Activated CD8-positive, alpha-beta memory T cell treated with anti-CD3 and anti-CD28 coated beads for 48 hours (primary cell): Measurements from ENCODE around the gene TWF2.

Experiments used
- DNase-seq, 3 experiments: peaks; one replicate each; pipeline ENCODE4 v3.0.0-alpha.2; 2020; ENCODE audit warnings: low read depth in 2 of 3, low spot score in 2 of 3

TWF2 gene

DNA sequence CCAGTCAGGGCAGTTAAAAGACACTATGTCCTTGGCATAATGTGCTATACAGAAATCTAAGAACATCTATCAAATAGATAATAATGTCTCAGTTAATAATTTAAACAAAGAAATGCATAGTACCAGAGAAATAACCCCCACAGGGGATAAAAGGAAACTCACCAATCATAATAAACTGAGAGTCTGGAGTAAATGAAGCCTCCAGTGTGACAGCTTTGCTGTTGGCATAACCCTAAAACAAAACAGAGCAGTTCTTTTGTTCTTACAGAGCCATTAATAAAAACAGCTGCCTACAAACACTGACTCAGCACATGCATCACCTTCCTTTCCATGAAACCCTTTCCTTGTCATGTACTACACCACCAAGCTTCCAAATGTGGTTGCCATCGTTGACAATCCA lies 20.1 kb upstream of the TWF2 start:
- no peak for DNase-seq

DNA sequence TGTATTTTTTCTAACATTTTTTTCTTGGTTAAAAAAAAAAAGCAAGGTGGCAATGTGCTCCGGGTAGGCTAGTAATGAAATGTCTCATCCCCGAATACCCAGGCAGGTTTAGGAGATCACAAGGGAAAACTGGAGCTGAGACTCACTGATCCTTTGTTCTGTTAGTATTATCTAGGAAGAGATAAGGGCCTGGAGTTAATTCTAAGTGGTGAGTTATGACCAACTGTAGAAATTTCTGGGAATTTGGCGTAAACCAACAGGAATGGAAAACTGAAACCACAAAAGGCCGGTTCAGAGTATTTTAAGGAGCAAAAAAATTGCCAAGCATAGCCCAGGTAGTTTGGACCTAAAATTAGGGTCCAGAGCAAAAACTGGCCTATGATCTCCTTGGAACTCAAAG lies 19.0 kb upstream of the TWF2 start:
- no peak for DNase-seq

GRCh38 chr3:52256622-52257021 lies 17.7 kb upstream of the TWF2 start:
- DNase-seq = no peak

- DNase-seq = no peak
Observed at GRCh38 chr3:52256159-52256558, 17.2 kb upstream of the TWF2 start.

DNA sequence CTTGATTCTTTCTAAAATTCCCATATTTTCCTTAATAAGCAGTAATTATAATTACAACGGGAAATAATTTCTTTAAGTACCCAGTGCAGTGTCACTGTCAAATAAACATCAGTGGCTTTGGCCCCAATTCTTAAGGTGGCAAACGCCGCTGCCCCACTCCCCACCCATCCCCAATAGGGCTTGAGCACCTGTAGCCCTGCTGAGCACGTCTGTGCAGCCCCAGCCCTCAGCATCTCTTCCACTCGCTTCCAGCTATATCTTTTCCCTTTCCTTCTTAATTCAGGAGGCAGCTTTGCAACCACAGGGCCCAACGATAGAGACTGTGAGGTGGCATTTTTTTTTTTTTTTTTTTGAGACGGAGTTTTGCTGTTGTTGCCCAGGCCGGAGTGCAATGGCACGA lies 15.7 kb upstream of the TWF2 start:
- DNase-seq = no peak

DNA sequence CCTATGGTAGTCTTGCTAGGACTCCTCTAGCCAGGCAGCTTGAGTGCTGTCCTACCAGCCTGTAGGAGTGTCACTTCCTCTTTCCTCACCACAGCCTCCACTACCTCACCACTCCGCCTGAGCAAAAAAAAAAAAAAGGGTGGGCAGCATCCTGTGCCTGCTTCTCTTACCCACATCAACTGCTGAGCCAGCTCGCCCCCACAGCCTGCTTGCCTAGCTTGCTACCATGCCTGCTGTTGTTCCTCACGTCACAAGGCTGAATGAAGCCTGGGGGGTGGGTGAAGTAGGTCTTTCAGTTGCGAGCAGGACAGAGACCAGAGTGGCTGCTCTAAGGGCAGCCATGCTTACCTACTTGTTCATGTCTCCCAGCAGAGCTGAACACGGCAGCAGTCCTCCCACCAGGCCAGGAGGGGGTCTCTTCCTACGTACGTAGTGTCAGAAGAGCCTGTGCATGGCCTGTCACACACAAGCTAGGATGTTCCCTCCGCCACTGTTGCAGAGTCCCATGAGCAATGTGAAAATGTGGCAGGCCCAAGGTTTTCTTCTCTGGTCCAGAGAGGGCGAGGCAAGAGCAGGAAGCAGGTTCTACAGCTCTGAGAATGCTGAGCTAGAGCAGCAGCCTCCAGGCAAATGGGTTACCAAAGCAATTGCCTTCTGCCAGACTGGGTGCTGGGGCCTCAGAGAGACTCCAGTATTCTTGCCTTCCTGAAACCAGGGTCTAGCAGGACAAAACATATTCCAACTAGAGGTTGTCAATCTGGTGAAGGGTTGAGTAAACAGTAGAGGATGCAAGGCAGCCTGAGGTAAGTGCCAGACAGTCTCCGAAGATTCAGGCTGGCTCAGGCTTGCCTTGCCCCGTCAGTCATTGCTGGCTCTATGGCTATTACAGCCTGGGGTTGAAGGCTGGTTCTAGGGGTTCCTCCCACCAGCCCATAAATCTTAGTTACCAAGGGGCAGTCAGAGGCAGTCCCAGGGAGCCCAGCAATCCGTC lies 14.7 kb upstream of the TWF2 start:
- peak in 1 of 3 experiments; percentile 64 for DNase-seq

- no peak for DNase-seq
Observed at GRCh38 chr3:52250122-52250521, 11.2 kb upstream of the TWF2 start.

DNA sequence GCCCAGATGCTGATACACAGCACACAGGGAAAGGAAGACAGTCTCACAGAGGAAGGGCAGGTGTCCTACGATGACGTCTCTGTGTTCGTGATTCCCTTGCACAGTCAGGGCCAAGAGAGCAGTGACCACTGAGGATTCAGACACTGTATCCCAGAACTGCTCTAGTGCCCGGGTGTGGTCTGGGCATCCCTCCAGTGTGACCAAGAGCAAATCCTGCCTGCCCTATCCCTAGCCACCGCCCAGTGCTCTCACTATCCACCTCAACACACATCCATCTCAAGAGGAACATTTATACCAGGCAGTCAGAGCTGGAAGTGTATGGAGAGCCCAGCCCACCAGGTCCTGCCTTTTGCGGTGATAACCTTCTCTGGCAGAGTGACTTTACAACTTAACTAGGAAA lies 10.7 kb upstream of the TWF2 start:
- DNase-seq = no peak

DNA sequence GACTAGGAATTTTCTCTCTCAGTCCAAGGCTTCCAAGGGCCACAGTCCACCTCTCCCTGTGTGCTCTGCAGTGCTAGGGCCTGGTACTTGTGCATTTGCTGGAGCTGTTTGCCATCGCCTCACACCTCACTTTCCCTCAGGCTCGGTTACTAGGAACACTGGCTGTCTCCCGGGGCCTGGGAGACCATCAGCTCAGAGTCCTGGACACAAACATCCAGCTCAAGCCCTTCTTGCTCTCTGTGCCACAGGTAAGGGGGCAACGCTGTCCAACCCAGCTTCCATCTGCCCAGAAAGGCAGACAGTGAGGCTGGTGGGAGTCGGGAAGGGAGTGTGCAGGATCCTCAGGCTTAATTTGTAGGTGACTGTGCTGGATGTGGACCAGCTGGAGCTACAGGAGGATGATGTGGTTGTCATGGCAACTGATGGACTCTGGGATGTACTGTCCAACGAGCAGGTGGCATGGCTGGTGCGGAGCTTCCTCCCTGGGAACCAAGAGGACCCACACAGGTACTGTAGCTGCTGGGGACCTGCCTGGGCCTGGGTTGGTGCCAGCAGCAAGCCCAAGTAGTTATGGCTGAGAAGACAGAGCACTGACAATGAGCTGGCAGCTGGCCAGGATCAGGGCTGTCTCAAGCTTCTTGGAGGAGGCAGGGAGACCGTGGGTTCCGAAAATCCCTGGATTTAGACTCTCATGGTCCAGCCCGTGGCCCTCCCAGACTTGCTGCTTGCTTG lies 10.0 kb upstream of the TWF2 start:
- DNase-seq = no peak

DNA sequence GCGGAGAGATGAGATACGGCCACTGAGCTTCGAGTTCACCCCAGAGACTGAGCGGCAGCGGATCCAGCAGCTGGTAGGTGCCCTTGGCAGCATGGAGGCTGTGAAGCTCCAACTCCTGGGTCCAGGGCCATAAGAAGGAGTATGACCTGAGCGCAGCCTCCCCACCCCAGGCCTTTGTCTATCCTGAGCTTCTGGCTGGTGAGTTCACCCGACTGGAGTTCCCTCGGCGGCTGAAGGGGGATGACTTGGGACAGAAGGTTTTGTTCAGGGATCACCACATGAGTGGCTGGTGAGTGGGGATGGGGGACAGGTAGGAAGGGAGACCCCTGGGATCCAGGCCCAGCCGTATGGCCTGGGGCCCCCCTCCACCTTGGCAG lies 9.2 kb upstream of the TWF2 start:
- no peak for DNase-seq

DNA sequence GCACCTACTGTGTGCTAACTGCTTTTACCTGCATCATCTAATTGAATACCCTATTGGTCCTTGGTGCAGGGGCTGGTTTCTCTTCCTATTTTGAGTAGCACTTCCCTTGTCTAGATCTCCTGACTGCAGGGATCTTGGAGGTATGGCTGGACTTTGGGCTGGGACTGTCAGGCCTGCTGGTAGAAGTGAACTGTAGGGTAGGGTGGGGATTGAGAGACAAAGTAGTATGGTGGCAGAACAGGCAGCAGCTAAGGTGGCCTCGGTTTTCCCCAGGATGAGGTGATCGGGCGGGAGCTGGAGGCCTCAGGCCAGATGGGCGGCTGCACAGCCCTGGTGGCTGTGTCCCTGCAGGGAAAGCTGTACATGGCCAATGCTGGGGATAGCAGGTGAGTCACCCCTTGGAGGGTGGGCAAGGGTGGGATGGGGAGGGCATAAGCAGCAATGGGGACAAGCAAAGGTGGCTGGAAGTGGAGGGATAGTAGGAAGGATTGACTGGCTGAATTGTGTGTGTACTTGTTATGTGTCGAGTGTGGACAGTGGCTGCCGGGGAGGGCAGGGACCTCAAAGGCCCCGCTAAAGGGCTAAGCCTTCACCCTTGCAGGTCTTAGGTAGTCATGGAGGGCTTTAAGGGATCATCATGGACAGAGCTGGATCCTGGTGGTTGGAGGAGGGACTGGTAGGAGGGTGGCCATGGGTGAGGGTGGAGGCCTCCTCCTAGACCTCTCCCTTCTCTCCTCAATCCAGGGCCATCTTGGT lies 8.6 kb upstream of the TWF2 start:
- DNase-seq = no peak

DNA sequence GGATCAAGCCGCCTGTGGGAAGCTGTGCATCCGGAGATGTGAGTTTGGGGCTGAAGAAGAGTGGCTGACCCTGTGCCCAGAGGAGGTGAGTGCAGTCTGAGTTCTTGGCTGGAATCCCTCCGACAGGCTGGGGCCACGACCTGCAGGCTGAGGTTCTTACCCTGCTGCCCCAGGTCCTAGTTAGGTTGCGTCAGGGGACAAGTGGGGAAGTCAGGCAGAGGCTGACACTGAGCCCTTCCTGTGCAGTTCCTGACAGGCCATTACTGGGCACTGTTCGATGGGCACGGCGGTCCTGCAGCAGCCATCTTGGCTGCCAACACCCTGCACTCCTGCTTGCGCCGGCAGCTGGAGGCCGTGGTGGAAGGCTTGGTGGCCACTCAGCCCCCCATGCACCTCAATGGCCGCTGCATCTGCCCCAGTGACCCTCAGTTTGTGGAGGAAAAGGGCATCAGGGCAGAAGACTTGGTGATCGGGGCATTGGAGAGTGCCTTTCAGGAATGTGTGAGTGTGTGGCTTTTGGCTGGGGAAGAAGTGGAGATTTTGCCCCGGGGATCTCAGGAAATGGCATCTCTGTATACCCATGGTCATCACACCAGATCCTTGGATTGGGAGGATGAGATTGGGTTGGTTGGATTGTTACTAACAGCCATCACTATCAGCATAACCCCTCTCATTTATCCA lies 7.9 kb upstream of the TWF2 start:
- DNase-seq = no peak

DNA sequence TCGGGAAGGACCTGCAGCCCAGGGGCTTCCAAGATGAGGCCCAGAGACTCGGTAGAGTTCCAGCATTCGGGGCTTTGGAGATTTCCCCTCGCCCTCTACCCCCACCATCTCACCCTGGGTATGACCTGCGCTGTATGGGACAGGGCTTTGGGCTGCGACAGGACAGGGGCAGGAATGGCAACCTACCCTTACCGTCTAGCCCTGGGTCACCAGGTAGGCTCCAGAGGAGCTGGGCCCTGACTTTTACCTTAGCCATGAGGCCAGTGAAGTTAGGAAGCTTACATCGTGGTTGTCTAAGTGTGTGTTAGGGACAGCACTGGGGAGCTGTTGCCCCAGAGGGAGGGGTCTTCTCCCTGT lies 7.3 kb upstream of the TWF2 start:
- DNase-seq = no peak

- DNase-seq = peak in 1 of 3 experiments; percentile 53
Observed at GRCh38 chr3:52245322-52246263, 6.6 kb upstream of the TWF2 start, which contains the start of gene PPM1M. PPM1M (plus strand) TSS chr3:52245759; CDS start chr3:52245825, 66 bp downstream.

- no peak for DNase-seq
Observed at GRCh38 chr3:52243791-52244628, 5.1 kb upstream of the TWF2 start.

DNA sequence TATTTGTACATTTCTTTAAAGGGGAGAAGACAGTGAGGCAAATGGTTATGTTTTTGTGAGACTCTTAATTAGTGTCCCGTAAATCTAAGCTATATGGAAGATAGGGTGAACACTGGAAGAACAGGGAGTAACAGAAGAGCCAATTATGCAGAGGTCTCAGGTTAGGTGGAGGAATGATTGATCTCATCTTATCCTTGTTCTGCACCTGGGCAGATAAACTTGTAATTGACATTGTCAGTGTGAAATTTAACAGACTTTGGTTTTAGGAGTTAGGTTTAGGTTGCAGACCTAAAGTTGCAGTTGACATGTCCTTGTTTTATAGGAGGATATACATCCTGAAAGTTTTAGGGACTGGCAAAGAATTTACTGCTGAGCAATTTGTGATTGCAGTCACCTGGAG lies 3.1 kb upstream of the TWF2 start:
- no peak for DNase-seq

GRCh38 chr3:52240886-52241370 lies 2.0 kb upstream of the TWF2 start:
- DNase-seq = no peak

GRCh38 chr3:52240059-52240885 lies 1.3 kb upstream of the TWF2 start:
- DNase-seq = no peak
